ENCODE data around the gene KCNT2. TPM values are rescaled to one million over a fixed set of nuclear protein-coding genes. Genes with fewer than 3 reads are reported as not detected.

KCNT2 gene
- total and polyA plus RNA-seq, 10 of the 15 experiments (the other 5 are each of a cell fraction or from before 2014, with no cell fraction given): not detected

GRCh38 chr1:196535727-196536126, 72.5 kb downstream of the KCNT2 start:
- BruUV-seq (replicated peaks): no TSS peak
- FAIRE-seq: no peak
- Histone ChIP-seq H4K20me1 (ENCODE audit: control insufficient read depth, insufficient read depth) (no peaks in the 10 kb centered on the region), H3K36me3 (ENCODE audit: control insufficient read depth in 2 of 2, insufficient read depth in 2 of 2, low read length in 1 of 2) (no peaks in the 10 kb centered on the region), H3K4me2 (ENCODE audit: control insufficient read depth, insufficient read depth) (no peak overlapping the region), H3K4me1 (ENCODE audit: control insufficient read depth, insufficient read depth, low read length) (no peaks in the 10 kb centered on the region), H3K79me2 (ENCODE audit: control insufficient read depth, insufficient read depth, low read length) (no peaks in the 10 kb centered on the region), H3K9ac (ENCODE audit: control insufficient read depth, insufficient read depth, low read length) (no peak overlapping the region), H3K27me3 (replicated peaks in 1 of 2; ENCODE audit: control insufficient read depth in 2 of 2, insufficient read depth in 2 of 2, low read length in 1 of 2) (no peaks in the 10 kb centered on the region), H3K27ac (ENCODE audit: control insufficient read depth, insufficient read depth) (no peak overlapping the region), H3K9me3 (replicated peaks; ENCODE audit: control insufficient read depth, insufficient read depth, low read length) (no peaks in the 10 kb centered on the region; the same call in 2 of the 3 replicates), H2AFZ (ENCODE audit: control insufficient read depth, low read depth, low read length) (no peak overlapping the region), H3K4me3 (no peak overlapping the region)
- no peak for DNase-seq (ENCODE audit: low read depth, low spot score)
- POLR2A ChIA-PET: no interaction called here
- TF ChIP-seq YY1 (IDR thresholded peaks at IDR 0.05; ENCODE audit: low read depth, low read length) (no peak), SIX5 (IDR thresholded peaks at IDR 0.05; ENCODE audit: low read depth, low read length, severe bottlenecking) (no peak), CBX5 (IDR thresholded peaks at IDR 0.05; ENCODE audit: low read depth) (0 out of 2 replicates have a peak, but pooled peaks have one; percentile 78), CEBPZ (IDR thresholded peaks at IDR 0.05; ENCODE audit: low read depth, low read length) (peak; percentile 61)
- intact Hi-C loops (cut with micrococcal nuclease; ENCODE audit: unreplicated experiment) (no loop called here), in situ Hi-C loops (cut with MboI) (no loop called here)
- SMC1A ChIA-PET (ENCODE audit: uncharacterized antibody, unreplicated experiment): no interaction called here
- ATAC-seq: no peak
- CTCF ChIA-PET: no interaction called here
- 3% methylated on average over 3 of the region's 3 CpGs for WGBS (ENCODE audit: insufficient coverage, insufficient replicate concordance, low lambda C conversion rate, missing lambda C conversion rate)
- RAD21 ChIA-PET (ENCODE audit: unreplicated experiment): no interaction called here

All from GM12878 (cell line).